Heart left ventricle (tissue), 16 donors: ENCODE measurements around the gene ACE. TPM values are rescaled to one million over a fixed set of nuclear protein-coding genes. Genes with fewer than 3 reads are reported as not detected.
A peak's percentile ranks its signal among the peaks of the same experiment; 100 is the strongest.

Experiments used
- ATAC-seq, 4 donors: fragments of 200-7000 bp; cut with Tn5 transposase; one replicate each; pipeline ENCODE4 v1.9.1; 2020 to 2022; ENCODE audit warnings: moderate library complexity in 4 of 4, mild to moderate bottlenecking in 3 of 4, moderate number of reproducible peaks in 1 of 4
- DNase-seq, 5 donors: peaks; one replicate each; pipeline ENCODE4 v3.0.0-alpha.2; 2020
- H3K27ac ChIP-seq, 12 donors: fragments of 200-600 bp; sonication (generic) in 4 of 12; one replicate each; pipeline versions ENCODE4 v1.5.0 to v1.8.0; 2016 to 2022; ENCODE audit warnings: mild to moderate bottlenecking in 2 of 12
- H3K27me3 ChIP-seq, 9 donors: fragments of 200-600 bp; sonication (generic) in 2 of 9; one replicate each; pipeline versions ENCODE4 v1.5.1 to v1.8.0; 2016 to 2022; ENCODE audit warnings: mild to moderate bottlenecking in 3 of 9
- H3K36me3 ChIP-seq, 9 donors: fragments of 200-600 bp; sonication (generic) in 2 of 9; one replicate each; pipeline versions ENCODE4 v1.5.0 to v1.8.0; 2018 to 2022; ENCODE audit warnings: mild to moderate bottlenecking in 2 of 9
- H3K4me1 ChIP-seq, 12 donors: fragments of 200-600 bp; sonication (generic) in 4 of 12; one replicate each; pipeline versions ENCODE4 v1.5.0 to v1.8.0; 2016 to 2022; ENCODE audit warnings: mild to moderate bottlenecking in 3 of 12
- H3K4me3 ChIP-seq, 12 donors: fragments of 200-600 bp; sonication (generic) in 4 of 12; one replicate each; pipeline versions ENCODE4 v1.5.0 to v1.8.0; 2017 to 2022; ENCODE audit warnings: mild to moderate bottlenecking in 9 of 12, moderate library complexity in 4 of 12
- H3K9me3 ChIP-seq, 12 donors: fragments of 200-600 bp; sonication (generic) in 4 of 12; one replicate each; pipeline versions ENCODE4 v1.5.0 to v1.8.0; 2016 to 2022; ENCODE audit warnings: mild to moderate bottlenecking in 1 of 12
- CTCF ChIP-seq, 12 donors: fragments of 200-600 bp; sonication (generic) in 4 of 12; IDR thresholded peaks; one replicate each; pipeline versions ENCODE4 v1.5.0 to v1.8.0; 2018 to 2022; ENCODE audit warnings: antibody characterized with exemption in 12 of 12, mild to moderate bottlenecking in 5 of 12
- POLR2A ChIP-seq, 2 donors: fragments of 450-650 bp; IDR thresholded peaks; one replicate each; pipeline ENCODE4 v1.6.1; 2017; ENCODE audit warnings: antibody characterized with exemption in 2 of 2, mild to moderate bottlenecking in 2 of 2, moderate library complexity in 2 of 2
- WGBS, 4 donors: extraction: QIAGEN DNeasy Blood & Tissue Kit in 2 of 4; methylation state at CpG; one replicate each; pipeline versions ENCODE4 v1.1.5 to v1.1.7; 2013 to 2018; 5-methylcytosine and 5-hydroxymethylcytosine counted together
- intact Hi-C, 10 donors: fragments of 100-400 bp; cut with DNase I; formaldehyde crosslinking; loops; one replicate each; pipeline versions ENCODE4 v1.11.1 to v1.14.2; 2022
- polyA plus RNA-seq, 2 donors: library from polyadenylated mRNA; stranded (reverse); fragments of 200-250 nt; gene quantifications; one replicate each; pipeline ENCODE4 v1.2.3, GENCODE V29; 2013
- total RNA-seq, 9 donors: library from RNA; depleted of rRNA in 2 of 9; stranded (reverse); fragments of >200 nt in 2 of 9; fragmentation: NEBNext Ultra II Directional in 3 of 9; extraction: Animal tissue kit (Norgen Biotek cat#: 25700) in 3 of 9; gene quantifications; one replicate each; pipeline versions ENCODE4 v1.1.0 to v1.2.4, GENCODE V29; 2016 to 2023
- donor health status: ischemic (EF 13 %, LVEDD 7.1; RV severe dilation, severe dysfunction).
- donor health status: healthy with polysubstance abuse.
- donor health status: DM: no; HTN: yes; CAD: no.
- donor health status: DM: no; HTN: no; CAD: no.
- donor health status: ischemic (EF 25% LVEDD 6.9; RV normal size, moderate dysfunction).
- donor health status: ischemic (EF 25% LVEDD 5.7; RV mildly dilated, moderate dysfunction).
- donor health status: healthy.
- donor health status: DM: yes; HTN: yes; CAD: no.
- donor health status: ischemic (EF 35%, LVEDD 5.7; RV mildly dilated, moderate dysfunction).
- donor health status: nonischemic (EF 11% LVEDD 7.7; RV severe dilation, severe dysfunction).
- donor health status: DM: yes; HTN: yes; CAD: no.
- donor health status: PGD.
- donor health status: ischemic (EF 29% LVEDD 5.4; RV normal size, mild dysfunction).
- donor health status: nonischemic (EF 23%, LVEDD 6.1; RV moderate dilation, normal function).

ACE gene
- total and polyA plus RNA-seq, 11 donors: 1.6 to 42.3 (median 7.6) TPM

- peaks cover 0 to 30% (median 0%) of the 10 kb centered on the region in 9 donors for H3K36me3 ChIP-seq
- H3K9me3 ChIP-seq: no peaks in the 10 kb centered on the region
- 87 to 92% (median 91%) methylated on average over 20 to 21 of the region's 21 CpGs for WGBS, 4 donors
- H3K4me3 ChIP-seq: no peak overlapping the region
- peaks cover 0 to 16% (median 0%) of the 10 kb centered on the region in 9 donors for H3K27me3 ChIP-seq
- peaks cover 4 to 50% (median 28%) of the 10 kb centered on the region in 12 donors for H3K4me1 ChIP-seq
- DNase-seq: peak in 1 of 5 donors; percentile 45
- ATAC-seq: no peak
- intact Hi-C loops: no loop called here
- H3K27ac ChIP-seq: no peak overlapping the region
- TF ChIP-seq CTCF (IDR thresholded peaks at IDR 0.05) (no peak), POLR2A (IDR thresholded peaks at IDR 0.05) (no peak)
Measured at GRCh38 chr17:63480192-63480784, 3.4 kb downstream of the ACE start.

GRCh38 chr17:63480826-63481487, 4.1 kb downstream of the ACE start:
- TF ChIP-seq CTCF (IDR thresholded peaks at IDR 0.05) (no peak), POLR2A (IDR thresholded peaks at IDR 0.05) (no peak)
- intact Hi-C loops: no loop called here
- H3K4me3 ChIP-seq: no peak overlapping the region
- WGBS, 4 donors: 61 to 69% (median 66%) methylated on average over 8 to 11 of the region's 11 CpGs
- H3K4me1 ChIP-seq: peaks cover 4 to 43% (median 24%) of the 10 kb centered on the region in 12 donors
- H3K27me3 ChIP-seq: peaks cover 0 to 16% (median 0%) of the 10 kb centered on the region in 9 donors
- no peak overlapping the region for H3K27ac ChIP-seq
- peak in 2 of 5 donors; percentile 26 to 51 for DNase-seq
- no peak for ATAC-seq
- H3K9me3 ChIP-seq: no peaks in the 10 kb centered on the region
- H3K36me3 ChIP-seq: peaks cover 0 to 30% (median 0%) of the 10 kb centered on the region in 9 donors

GRCh38 chr17:63481488-63481870, 4.6 kb downstream of the ACE start:
- Histone ChIP-seq H3K4me1 (peaks cover 4 to 38% (median 19%) of the 10 kb centered on the region in 12 donors), H3K9me3 (no peaks in the 10 kb centered on the region), H3K27ac (no peak overlapping the region), H3K27me3 (peaks cover 0 to 16% (median 0%) of the 10 kb centered on the region in 9 donors), H3K4me3 (no peak overlapping the region), H3K36me3 (peaks cover 0 to 30% (median 0%) of the 10 kb centered on the region in 9 donors)
- intact Hi-C loops: no loop called here
- no peak for ATAC-seq
- no peak for DNase-seq
- 84 to 93% (median 86%) methylated on average over 10 to 16 of the region's 16 CpGs for WGBS, 4 donors
- TF ChIP-seq POLR2A (IDR thresholded peaks at IDR 0.05) (no peak), CTCF (IDR thresholded peaks at IDR 0.05) (no peak)

- Histone ChIP-seq H3K4me1 (peaks cover 4 to 33% (median 16%) of the 10 kb centered on the region in 12 donors), H3K36me3 (peaks cover 0 to 30% (median 0%) of the 10 kb centered on the region in 9 donors), H3K4me3 (no peak overlapping the region), H3K27ac (no peak overlapping the region), H3K9me3 (no peaks in the 10 kb centered on the region), H3K27me3 (peaks cover 0 to 8% (median 0%) of the 10 kb centered on the region in 9 donors)
- DNase-seq: peak in 1 of 5 donors; percentile 36
- 81 to 94% (median 89%) methylated on average over 13 to 16 of the region's 16 CpGs for WGBS, 4 donors
- TF ChIP-seq POLR2A (IDR thresholded peaks at IDR 0.05) (no peak), CTCF (IDR thresholded peaks at IDR 0.05) (no peak)
- intact Hi-C loops: no loop called here
- no peak for ATAC-seq
Measured at GRCh38 chr17:63482509-63482908, 5.6 kb downstream of the ACE start.
